ENCODE results near the gene SMYD3.

Gene SMYD3

DNA sequence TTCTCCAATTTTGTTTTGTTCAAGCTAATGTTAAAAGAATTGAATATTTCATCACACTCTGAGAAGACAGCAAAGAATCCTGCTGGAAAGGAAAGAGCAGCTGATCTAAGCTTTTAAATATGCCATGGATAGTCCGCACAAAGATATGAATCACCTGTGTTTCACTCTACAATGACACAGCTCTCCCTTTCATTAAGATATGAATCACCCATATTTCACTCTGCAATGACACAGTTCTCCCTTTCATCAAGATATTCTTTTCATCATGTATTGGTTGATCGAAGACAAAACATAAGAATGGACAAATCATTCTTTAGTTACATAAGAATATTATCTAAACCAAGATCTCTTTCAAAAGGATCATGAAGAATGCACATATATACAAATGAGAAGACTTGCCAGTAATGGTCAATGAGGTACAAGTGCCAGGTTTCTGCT, 367.3 kb downstream of the SMYD3 start:
- H3K27me3 ChIP-seq (replicated peaks in 2 of 5; ENCODE audit: control insufficient read depth in 4 of 5, insufficient read depth in 5 of 5, low read length in 4 of 5) = no peaks in the 10 kb centered on the region
- H3K27ac ChIP-seq (ENCODE audit: insufficient read depth in 1 of 2, low read depth in 1 of 2, low read length in 2 of 2, poor library complexity in 1 of 2, severe bottlenecking in 2 of 2) = no peak overlapping the region
- no peaks in the 10 kb centered on the region for H3K4me1 ChIP-seq (ENCODE audit: control extremely low read depth in 1 of 4, control insufficient read depth in 4 of 4, insufficient read depth in 4 of 4, low read length in 3 of 4)
- ChIA-PET POLR2A (no interaction called here), CTCF (interaction anchor here (1.2 kb wide), 1 partner anchor 129 kb away, joined by 3 read pairs; no protein-coding TSS in a partner anchor)
- peaks cover 0 to 4% (median 2%) of the 10 kb centered on the region in 4 experiments for H3K36me3 ChIP-seq (ENCODE audit: control insufficient read depth in 4 of 4, insufficient read depth in 4 of 4, low read length in 3 of 4)
- no peak overlapping the region for H3K4me3 ChIP-seq (ENCODE audit: control insufficient read depth in 1 of 7, extremely low read depth in 1 of 7, insufficient read depth in 4 of 7, low read depth in 2 of 7, low read length in 6 of 7)
- no peaks in the 10 kb centered on the region for H3K9me3 ChIP-seq (ENCODE audit: control extremely low read depth in 1 of 5, control insufficient read depth in 4 of 5, insufficient read depth in 2 of 5, low read depth in 1 of 5, low read length in 4 of 5)
- WGBS (ENCODE audit: insufficient coverage) = 100% methylated on average over 1 of the region's 2 CpGs
- DNase-seq = no peak

DNA sequence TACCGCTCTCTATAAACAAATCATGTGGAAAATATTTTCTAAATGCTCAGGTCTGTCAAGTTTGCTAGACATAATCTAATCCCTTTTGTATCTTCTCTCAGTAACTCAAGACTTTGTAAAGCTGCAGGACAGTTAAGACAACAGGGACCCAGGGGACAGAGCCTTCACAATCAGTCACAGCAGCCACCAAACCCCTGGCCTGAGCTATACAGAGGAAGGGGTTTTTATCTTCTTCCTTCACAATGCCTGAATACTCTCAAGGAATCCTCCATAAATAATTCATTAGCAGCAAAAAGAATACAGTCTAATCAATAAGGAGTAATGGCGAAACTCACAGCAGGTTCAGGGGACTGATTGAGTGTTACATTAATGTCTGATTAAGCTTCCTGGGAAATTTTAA, 368.3 kb downstream of the SMYD3 start:
- CTCF ChIA-PET = interaction anchor here (0.7 to 1.2 kb wide), 2 partner anchors 21 to 128 kb away, joined by 3 read pairs; no protein-coding TSS in a partner anchor
- Histone ChIP-seq H3K4me1 (ENCODE audit: control extremely low read depth in 1 of 4, control insufficient read depth in 4 of 4, insufficient read depth in 4 of 4, low read length in 3 of 4) (no peaks in the 10 kb centered on the region), H3K9me3 (ENCODE audit: control extremely low read depth in 1 of 5, control insufficient read depth in 4 of 5, insufficient read depth in 2 of 5, low read depth in 1 of 5, low read length in 4 of 5) (no peaks in the 10 kb centered on the region), H3K4me3 (ENCODE audit: control insufficient read depth in 1 of 7, extremely low read depth in 1 of 7, insufficient read depth in 4 of 7, low read depth in 2 of 7, low read length in 6 of 7) (no peak overlapping the region), H3K36me3 (ENCODE audit: control insufficient read depth in 4 of 4, insufficient read depth in 4 of 4, low read length in 3 of 4) (peaks cover 0 to 4% (median 2%) of the 10 kb centered on the region in 4 experiments), H3K27me3 (replicated peaks in 2 of 5; ENCODE audit: control insufficient read depth in 4 of 5, insufficient read depth in 5 of 5, low read length in 4 of 5) (no peaks in the 10 kb centered on the region), H3K27ac (ENCODE audit: insufficient read depth in 1 of 2, low read depth in 1 of 2, low read length in 2 of 2, poor library complexity in 1 of 2, severe bottlenecking in 2 of 2) (no peak overlapping the region)
- WGBS (ENCODE audit: insufficient coverage) = no CpG with 5 or more reads among the region's 2 CpGs
- DNase-seq = no peak
- POLR2A ChIA-PET = no interaction called here

DNA sequence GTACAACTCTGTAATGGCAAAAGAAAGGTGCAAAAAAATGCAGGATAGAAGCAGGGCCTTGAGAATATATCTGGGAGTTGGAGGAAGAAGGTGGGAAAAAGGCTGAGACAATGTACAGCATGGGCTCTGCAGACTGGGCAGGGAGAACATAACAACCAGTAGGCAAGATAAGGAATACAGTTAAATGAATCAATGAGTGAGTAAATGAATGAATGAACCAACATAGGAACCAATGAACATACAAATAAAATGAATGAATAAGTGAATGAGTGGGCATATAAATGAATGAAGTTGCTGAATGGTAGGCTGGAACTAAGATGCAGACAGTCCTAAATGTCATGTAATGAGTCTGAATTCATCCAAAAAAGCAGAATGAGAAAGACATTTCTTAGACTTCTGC, 370.6 kb downstream of the SMYD3 start:
- no peak for DNase-seq
- Histone ChIP-seq H3K27me3 (replicated peaks in 2 of 5; ENCODE audit: control insufficient read depth in 4 of 5, insufficient read depth in 5 of 5, low read length in 4 of 5) (no peaks in the 10 kb centered on the region), H3K4me3 (ENCODE audit: control insufficient read depth in 1 of 7, extremely low read depth in 1 of 7, insufficient read depth in 4 of 7, low read depth in 2 of 7, low read length in 6 of 7) (no peak overlapping the region)

DNA sequence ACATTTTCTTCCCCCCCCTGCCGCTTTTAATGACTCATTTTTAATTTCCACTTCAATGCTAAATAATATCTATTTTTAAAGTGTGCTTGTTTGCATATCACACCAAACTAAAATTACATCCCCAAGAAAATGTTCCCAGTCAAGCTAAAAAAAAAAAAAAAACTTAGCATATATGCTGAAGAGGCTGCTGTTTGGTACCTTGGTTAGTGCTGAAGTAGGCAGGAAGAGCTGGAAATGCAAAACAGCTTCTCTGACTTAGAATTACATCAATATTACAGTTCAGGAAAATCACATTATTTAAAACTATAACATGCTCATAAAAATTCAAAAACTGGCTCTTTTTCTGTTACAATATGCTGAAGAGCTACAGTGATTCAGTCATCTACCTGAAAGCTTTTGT, 372.3 kb downstream of the SMYD3 start:
- no peak overlapping the region for H3K27ac ChIP-seq (ENCODE audit: insufficient read depth in 1 of 2, low read depth in 1 of 2, low read length in 2 of 2, poor library complexity in 1 of 2, severe bottlenecking in 2 of 2)
- DNase-seq = no peak
- ChIA-PET CTCF (interaction anchor here (1.1 to 2.3 kb wide), 3 partner anchors 10 to 112 kb away, joined by 3 to 7 read pairs (median 3); no protein-coding TSS in a partner anchor), POLR2A (interaction anchor here (0.6 to 0.7 kb wide), 3 partner anchors 12 to 1131 kb away, joined by 3 to 4 read pairs (median 4); no protein-coding TSS in a partner anchor)
- H3K4me1 ChIP-seq (ENCODE audit: control extremely low read depth in 1 of 4, control insufficient read depth in 4 of 4, insufficient read depth in 4 of 4, low read length in 3 of 4) = no peaks in the 10 kb centered on the region
- no peaks in the 10 kb centered on the region for H3K27me3 ChIP-seq (replicated peaks in 2 of 5; ENCODE audit: control insufficient read depth in 4 of 5, insufficient read depth in 5 of 5, low read length in 4 of 5)
- WGBS (ENCODE audit: insufficient coverage) = no CpG with 5 or more reads among the region's 1 CpG
- no peaks in the 10 kb centered on the region for H3K9me3 ChIP-seq (ENCODE audit: control extremely low read depth in 1 of 5, control insufficient read depth in 4 of 5, insufficient read depth in 2 of 5, low read depth in 1 of 5, low read length in 4 of 5)
- H3K4me3 ChIP-seq (ENCODE audit: control insufficient read depth in 1 of 7, extremely low read depth in 1 of 7, insufficient read depth in 4 of 7, low read depth in 2 of 7, low read length in 6 of 7) = no peak overlapping the region
- H3K36me3 ChIP-seq (ENCODE audit: control insufficient read depth in 4 of 4, insufficient read depth in 4 of 4, low read length in 3 of 4) = no peaks in the 10 kb centered on the region

More for the DNA sequence above, 370.6 kb downstream of the SMYD3 start:
- ChIA-PET CTCF (no interaction called here), POLR2A (no interaction called here)
- Histone ChIP-seq H3K27ac (ENCODE audit: insufficient read depth in 1 of 2, low read depth in 1 of 2, low read length in 2 of 2, poor library complexity in 1 of 2, severe bottlenecking in 2 of 2) (no peak overlapping the region), H3K36me3 (ENCODE audit: control insufficient read depth in 4 of 4, insufficient read depth in 4 of 4, low read length in 3 of 4) (peaks cover 0 to 4% (median 2%) of the 10 kb centered on the region in 4 experiments), H3K4me1 (ENCODE audit: control extremely low read depth in 1 of 4, control insufficient read depth in 4 of 4, insufficient read depth in 4 of 4, low read length in 3 of 4) (no peaks in the 10 kb centered on the region), H3K9me3 (ENCODE audit: control extremely low read depth in 1 of 5, control insufficient read depth in 4 of 5, insufficient read depth in 2 of 5, low read depth in 1 of 5, low read length in 4 of 5) (no peaks in the 10 kb centered on the region)

DNA sequence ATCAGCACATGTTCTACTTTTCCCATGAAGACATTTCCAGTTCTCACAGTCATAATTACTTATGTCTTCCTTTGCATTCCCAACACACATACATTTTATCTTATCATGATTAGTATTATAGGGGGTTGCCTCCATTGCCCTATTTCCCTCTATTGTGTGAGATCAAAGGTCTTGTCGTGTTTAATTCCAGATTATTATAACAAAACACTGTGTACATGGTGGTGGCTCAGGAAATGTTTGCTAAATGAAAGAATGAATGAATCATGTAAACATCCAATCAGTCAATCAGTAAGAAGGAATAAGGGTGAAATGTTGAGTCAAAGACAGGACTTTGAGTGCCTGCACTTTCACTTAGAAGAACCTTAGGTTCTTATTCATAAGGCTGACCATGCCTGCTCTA, 376.0 kb downstream of the SMYD3 start:
- H3K36me3 ChIP-seq (ENCODE audit: control insufficient read depth in 4 of 4, insufficient read depth in 4 of 4, low read length in 3 of 4) = peaks cover 0 to 3% (median 0%) of the 10 kb centered on the region in 4 experiments
- ChIA-PET CTCF (no interaction called here), POLR2A (no interaction called here)
- no peaks in the 10 kb centered on the region for H3K4me1 ChIP-seq (ENCODE audit: control extremely low read depth in 1 of 4, control insufficient read depth in 4 of 4, insufficient read depth in 4 of 4, low read length in 3 of 4)
- no peak for DNase-seq
- WGBS (ENCODE audit: insufficient coverage) = no CpG with 5 or more reads among the region's 1 CpG
- no peaks in the 10 kb centered on the region for H3K27me3 ChIP-seq (replicated peaks in 2 of 5; ENCODE audit: control insufficient read depth in 4 of 5, insufficient read depth in 5 of 5, low read length in 4 of 5)
- H3K9me3 ChIP-seq (ENCODE audit: control extremely low read depth in 1 of 5, control insufficient read depth in 4 of 5, insufficient read depth in 2 of 5, low read depth in 1 of 5, low read length in 4 of 5) = no peaks in the 10 kb centered on the region
- no peak overlapping the region for H3K4me3 ChIP-seq (ENCODE audit: control insufficient read depth in 1 of 7, extremely low read depth in 1 of 7, insufficient read depth in 4 of 7, low read depth in 2 of 7, low read length in 6 of 7)
- no peak overlapping the region for H3K27ac ChIP-seq (ENCODE audit: insufficient read depth in 1 of 2, low read depth in 1 of 2, low read length in 2 of 2, poor library complexity in 1 of 2, severe bottlenecking in 2 of 2)

DNA sequence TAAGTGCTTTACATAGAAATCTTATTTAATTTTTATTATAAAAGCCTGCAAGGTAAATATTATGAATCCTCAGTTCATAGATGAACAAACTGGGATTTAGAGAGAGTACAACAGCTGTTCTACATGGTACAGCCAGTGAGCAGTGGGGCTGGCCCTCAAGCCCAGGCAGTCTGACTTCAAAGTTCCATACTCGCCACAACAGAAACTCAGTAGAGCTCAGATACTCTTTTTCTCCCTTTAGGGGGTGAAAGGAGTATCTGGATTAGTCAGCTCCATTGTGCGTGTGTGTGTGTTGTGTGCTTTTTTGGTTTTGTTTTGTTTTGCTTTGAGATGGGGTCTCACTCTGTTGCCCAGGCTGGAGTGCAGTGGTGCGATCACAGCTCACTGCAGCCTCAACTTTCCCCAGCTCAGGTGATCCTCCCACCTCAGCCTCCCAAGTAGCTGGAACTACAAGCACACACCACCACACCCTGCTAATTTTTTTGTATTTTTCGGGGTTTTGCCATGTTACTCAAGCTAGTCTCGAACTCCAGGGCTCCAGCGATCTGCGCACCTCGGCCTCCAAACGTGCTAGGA, 378.5 kb downstream of the SMYD3 start:
- no peaks in the 10 kb centered on the region for H3K9me3 ChIP-seq (ENCODE audit: control extremely low read depth in 1 of 5, control insufficient read depth in 4 of 5, insufficient read depth in 2 of 5, low read depth in 1 of 5, low read length in 4 of 5)
- H3K27ac ChIP-seq (ENCODE audit: insufficient read depth in 1 of 2, low read depth in 1 of 2, low read length in 2 of 2, poor library complexity in 1 of 2, severe bottlenecking in 2 of 2) = no peak overlapping the region
- 94% methylated on average over 7 of the region's 9 CpGs for WGBS (ENCODE audit: insufficient coverage)
- POLR2A ChIA-PET = interaction anchor here (0.7 kb wide), 1 partner anchor 173 kb away, joined by 3 read pairs; no protein-coding TSS in a partner anchor
- H3K27me3 ChIP-seq (replicated peaks in 2 of 5; ENCODE audit: control insufficient read depth in 4 of 5, insufficient read depth in 5 of 5, low read length in 4 of 5) = no peaks in the 10 kb centered on the region
- H3K4me1 ChIP-seq (ENCODE audit: control extremely low read depth in 1 of 4, control insufficient read depth in 4 of 4, insufficient read depth in 4 of 4, low read length in 3 of 4) = no peaks in the 10 kb centered on the region
- CTCF ChIA-PET = interaction anchor here (0.8 to 1.2 kb wide), 3 partner anchors 17 to 117 kb away, joined by 3 read pairs; no protein-coding TSS in a partner anchor
- H3K4me3 ChIP-seq (ENCODE audit: control insufficient read depth in 1 of 7, extremely low read depth in 1 of 7, insufficient read depth in 4 of 7, low read depth in 2 of 7, low read length in 6 of 7) = no peak overlapping the region
- peaks cover 0 to 3% (median 0%) of the 10 kb centered on the region in 4 experiments for H3K36me3 ChIP-seq (ENCODE audit: control insufficient read depth in 4 of 4, insufficient read depth in 4 of 4, low read length in 3 of 4)
- no peak for DNase-seq

DNA sequence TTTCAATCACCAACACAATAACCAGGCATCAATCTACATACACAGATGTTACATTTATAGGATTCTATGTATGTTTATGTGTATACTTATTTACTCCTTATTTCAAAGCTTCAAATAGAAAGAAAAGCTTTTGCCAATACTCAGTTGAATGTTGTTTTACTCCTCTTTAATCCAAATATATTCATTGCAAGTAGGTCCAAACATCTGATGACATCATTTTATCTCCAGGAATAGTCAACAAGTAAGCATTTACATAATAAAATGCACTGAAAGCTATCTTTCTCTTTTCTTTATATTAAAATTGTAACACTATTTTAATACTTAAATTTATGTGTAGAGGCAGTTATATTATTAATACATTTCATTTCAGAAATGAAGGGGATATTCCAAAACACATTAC, 380.5 kb downstream of the SMYD3 start:
- POLR2A ChIA-PET = no interaction called here

More for the DNA sequence above, 380.5 kb downstream of the SMYD3 start:
- Histone ChIP-seq H3K9me3 (ENCODE audit: control extremely low read depth in 1 of 5, control insufficient read depth in 4 of 5, insufficient read depth in 2 of 5, low read depth in 1 of 5, low read length in 4 of 5) (no peaks in the 10 kb centered on the region), H3K36me3 (ENCODE audit: control insufficient read depth in 4 of 4, insufficient read depth in 4 of 4, low read length in 3 of 4) (peaks cover 0 to 3% (median 0%) of the 10 kb centered on the region in 4 experiments), H3K4me1 (ENCODE audit: control extremely low read depth in 1 of 4, control insufficient read depth in 4 of 4, insufficient read depth in 4 of 4, low read length in 3 of 4) (no peaks in the 10 kb centered on the region), H3K27ac (ENCODE audit: insufficient read depth in 1 of 2, low read depth in 1 of 2, low read length in 2 of 2, poor library complexity in 1 of 2, severe bottlenecking in 2 of 2) (no peak overlapping the region), H3K27me3 (replicated peaks in 2 of 5; ENCODE audit: control insufficient read depth in 4 of 5, insufficient read depth in 5 of 5, low read length in 4 of 5) (no peaks in the 10 kb centered on the region), H3K4me3 (ENCODE audit: control insufficient read depth in 1 of 7, extremely low read depth in 1 of 7, insufficient read depth in 4 of 7, low read depth in 2 of 7, low read length in 6 of 7) (no peak overlapping the region)
- CTCF ChIA-PET = interaction anchor here (1.1 kb wide), 1 partner anchor 15 kb away, joined by 3 read pairs; no protein-coding TSS in a partner anchor
- no peak for DNase-seq

Measured in common myeloid progenitor, CD34-positive (primary cell).